Eye (tissue), 1 donor: ENCODE measurements around the gene ILF2.
"Not testable (repeated sequence)": the region's sequence is repeated elsewhere in the genome, so short reads cannot be mapped to it uniquely, and the experiment has no call there.

ENCODE experiments used
- DNase-seq: peaks from one replicate; pipeline ENCODE4 v3.0.0-alpha.2; 2015

Gene ILF2

GRCh38 chr1:153670859-153671627, at the start of gene ILF2:
Gene ILF2 (minus strand): TSS chr1:153670993. CDS start chr1:153670922, 71 bp downstream.
- peak; percentile 100 for DNase-seq

GRCh38 chr1:153717330-153717729, 46.5 kb upstream of the ILF2 start:
- DNase-seq, result no peak

GRCh38 chr1:153716211-153716610, 45.4 kb upstream of the ILF2 start:
- not testable (repeated sequence) for DNase-seq

- no peak for DNase-seq
Observed at GRCh38 chr1:153711026-153711425, 40.2 kb upstream of the ILF2 start.

- DNase-seq, result no peak
Observed at GRCh38 chr1:153705484-153705883, 34.7 kb upstream of the ILF2 start.

- no peak for DNase-seq
Observed at GRCh38 chr1:153699768-153700167, 29.0 kb upstream of the ILF2 start.

GRCh38 chr1:153698923-153699714, 28.3 kb upstream of the ILF2 start:
- DNase-seq, result peak; percentile 27

GRCh38 chr1:153698020-153698922, 27.5 kb upstream of the ILF2 start:
- peak; percentile 80 for DNase-seq

- DNase-seq, result peak; percentile 42
Observed at GRCh38 chr1:153697191-153698019, 26.6 kb upstream of the ILF2 start.

GRCh38 chr1:153696741-153697140, 25.9 kb upstream of the ILF2 start:
- DNase-seq, result no peak

GRCh38 chr1:153693466-153693865, 22.7 kb upstream of the ILF2 start:
- no peak for DNase-seq

GRCh38 chr1:153688736-153689328, 18.0 kb upstream of the ILF2 start:
- DNase-seq, result no peak

GRCh38 chr1:153688276-153688675, 17.5 kb upstream of the ILF2 start:
- no peak for DNase-seq

GRCh38 chr1:153687346-153688125, 16.7 kb upstream of the ILF2 start:
- DNase-seq, result no peak

GRCh38 chr1:153685544-153686340, 14.9 kb upstream of the ILF2 start:
- DNase-seq, result peak; percentile 88

- DNase-seq, result no peak
Observed at GRCh38 chr1:153684892-153685291, 14.1 kb upstream of the ILF2 start.

- no peak for DNase-seq
Observed at GRCh38 chr1:153683854-153684253, 13.1 kb upstream of the ILF2 start.

- DNase-seq, result no peak
Observed at GRCh38 chr1:153682730-153683129, 11.9 kb upstream of the ILF2 start.

GRCh38 chr1:153680120-153680403, 9.3 kb upstream of the ILF2 start:
- no peak for DNase-seq
